Measurements from ENCODE around the gene KIAA1328. TPM values are rescaled to one million over a fixed set of nuclear protein-coding genes. Genes with fewer than 3 reads are reported as not detected.

Gene KIAA1328
- total RNA-seq, 1 donor from 2014 or later: 5.8 TPM

DNA sequence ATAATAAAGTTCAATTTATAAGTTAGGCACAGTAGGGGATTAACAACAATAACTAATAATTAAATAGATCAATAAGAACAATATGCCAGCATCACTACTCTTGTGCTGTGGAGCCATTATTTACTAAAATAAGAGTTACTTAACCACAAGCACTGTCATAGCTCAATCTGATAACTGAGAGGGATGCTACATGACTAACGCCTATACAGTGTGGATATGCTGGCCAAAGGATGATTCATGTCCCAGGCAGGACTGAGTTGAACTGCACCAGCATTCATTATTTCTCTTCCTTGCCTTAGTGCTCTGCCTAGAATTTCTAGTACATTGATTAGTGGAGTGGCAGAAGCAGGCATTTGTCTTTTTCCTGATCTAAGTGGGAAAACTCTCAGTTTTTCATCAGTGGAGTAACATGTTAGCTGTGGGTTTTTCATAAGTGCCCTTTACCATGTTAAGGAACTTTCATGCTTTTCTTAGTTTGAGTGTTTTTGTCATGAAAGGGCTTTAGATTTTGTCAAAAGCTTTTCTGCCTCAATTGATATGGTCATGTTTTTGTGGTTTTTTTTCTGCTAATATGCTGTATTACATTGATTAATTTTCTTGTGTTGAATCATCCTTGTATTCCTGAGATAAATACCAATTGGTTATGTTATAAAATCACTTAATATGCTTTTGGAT is 21.7 kb downstream of the KIAA1328 start:
- no peaks in the 10 kb centered on the region for H3K27me3 ChIP-seq (ENCODE audit: control insufficient read depth, insufficient read depth, low read length)
- H3K36me3 ChIP-seq (ENCODE audit: control insufficient read depth, insufficient read depth, low read length): no peaks in the 10 kb centered on the region
- FAIRE-seq (peak; percentile 75), DNase-seq (ENCODE audit: low read depth) (peak; percentile 93)
- H3K4me3 ChIP-seq (ENCODE audit: low read depth, low read length): no peak overlapping the region
- TF ChIP-seq, protein P1, sequence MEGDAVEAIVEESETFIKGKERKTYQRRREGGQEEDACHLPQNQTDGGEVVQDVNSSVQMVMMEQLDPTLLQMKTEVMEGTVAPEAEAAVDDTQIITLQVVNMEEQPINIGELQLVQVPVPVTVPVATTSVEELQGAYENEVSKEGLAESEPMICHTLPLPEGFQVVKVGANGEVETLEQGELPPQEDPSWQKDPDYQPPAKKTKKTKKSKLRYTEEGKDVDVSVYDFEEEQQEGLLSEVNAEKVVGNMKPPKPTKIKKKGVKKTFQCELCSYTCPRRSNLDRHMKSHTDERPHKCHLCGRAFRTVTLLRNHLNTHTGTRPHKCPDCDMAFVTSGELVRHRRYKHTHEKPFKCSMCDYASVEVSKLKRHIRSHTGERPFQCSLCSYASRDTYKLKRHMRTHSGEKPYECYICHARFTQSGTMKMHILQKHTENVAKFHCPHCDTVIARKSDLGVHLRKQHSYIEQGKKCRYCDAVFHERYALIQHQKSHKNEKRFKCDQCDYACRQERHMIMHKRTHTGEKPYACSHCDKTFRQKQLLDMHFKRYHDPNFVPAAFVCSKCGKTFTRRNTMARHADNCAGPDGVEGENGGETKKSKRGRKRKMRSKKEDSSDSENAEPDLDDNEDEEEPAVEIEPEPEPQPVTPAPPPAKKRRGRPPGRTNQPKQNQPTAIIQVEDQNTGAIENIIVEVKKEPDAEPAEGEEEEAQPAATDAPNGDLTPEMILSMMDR (IDR thresholded peaks at IDR 0.05; ENCODE audit: insufficient read depth, low read length, severe bottlenecking): no peak

DNA sequence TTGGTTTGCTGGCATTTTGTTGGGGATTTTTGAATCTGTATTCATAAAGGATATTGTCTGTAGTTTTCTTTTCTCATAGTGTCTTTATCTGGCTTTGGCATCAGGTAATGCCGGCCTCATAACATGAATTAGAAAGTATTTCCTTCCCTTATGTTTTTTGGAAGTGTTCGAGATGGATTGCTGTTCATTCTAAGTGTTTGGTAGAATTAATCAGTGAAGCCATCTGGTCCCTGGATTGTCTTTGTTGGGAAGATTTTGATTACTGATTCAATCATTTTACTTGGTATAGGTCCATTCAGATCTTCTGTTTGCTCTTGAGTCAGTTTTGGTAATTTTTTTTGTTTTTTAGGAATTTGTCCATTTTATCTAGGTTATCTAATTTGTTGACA is 22.3 kb downstream of the KIAA1328 start:
- FAIRE-seq (no peak), DNase-seq (ENCODE audit: low read depth) (no peak)
- Histone ChIP-seq H3K36me3 (ENCODE audit: control insufficient read depth, insufficient read depth, low read length) (no peaks in the 10 kb centered on the region), H3K4me3 (ENCODE audit: low read depth, low read length) (no peak overlapping the region), H3K27me3 (ENCODE audit: control insufficient read depth, insufficient read depth, low read length) (no peaks in the 10 kb centered on the region)
- TF ChIP-seq, protein P1 (IDR thresholded peaks at IDR 0.05; ENCODE audit: insufficient read depth, low read length, severe bottlenecking): no peak

DNA sequence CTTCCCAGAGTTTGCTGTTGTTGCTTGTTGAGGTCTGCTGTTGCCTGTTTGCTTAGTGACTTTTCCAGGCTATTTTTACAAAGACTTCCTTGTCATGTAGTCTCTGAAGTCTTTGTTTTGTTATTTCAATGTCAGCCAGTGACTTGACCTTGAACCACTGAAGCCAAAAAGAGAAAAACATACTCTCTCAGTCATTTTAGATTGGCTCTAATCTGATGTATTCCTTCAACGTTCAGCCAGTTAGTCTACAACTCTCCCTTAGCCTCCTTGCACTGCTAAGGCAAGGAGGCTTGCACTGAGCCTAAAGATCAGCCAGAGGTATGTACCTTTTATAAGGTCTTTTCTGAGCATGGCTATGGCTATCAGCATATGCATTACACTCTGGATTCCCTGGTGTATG is 27.9 kb downstream of the KIAA1328 start:
- Histone ChIP-seq H3K4me3 (ENCODE audit: low read depth, low read length) (no peak overlapping the region), H3K27me3 (ENCODE audit: control insufficient read depth, insufficient read depth, low read length) (no peaks in the 10 kb centered on the region), H3K36me3 (ENCODE audit: control insufficient read depth, insufficient read depth, low read length) (no peaks in the 10 kb centered on the region)
- DNase-seq (ENCODE audit: low read depth): no peak
- FAIRE-seq: peak; percentile 28
- TF ChIP-seq, protein P1 (IDR thresholded peaks at IDR 0.05; ENCODE audit: insufficient read depth, low read length, severe bottlenecking): no peak

DNA sequence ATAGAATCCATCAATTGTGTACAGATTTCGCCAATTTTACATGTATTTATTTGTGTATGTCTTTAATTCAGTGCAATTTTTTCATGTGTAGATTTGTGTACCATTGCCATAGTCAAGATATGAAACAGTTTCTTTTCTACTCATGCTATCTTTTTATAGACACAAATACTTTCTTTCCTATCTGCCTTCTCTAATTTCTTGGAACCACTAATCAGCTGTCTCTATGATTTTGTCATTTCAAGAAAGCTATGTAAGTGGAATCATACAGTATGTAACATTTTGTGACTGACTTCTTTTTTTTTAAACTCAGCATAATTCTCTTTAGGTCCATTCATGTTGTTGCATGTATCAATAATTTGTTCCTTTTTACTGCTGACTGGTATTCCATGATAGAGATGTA is 33.3 kb downstream of the KIAA1328 start:
- H3K36me3 ChIP-seq (ENCODE audit: control insufficient read depth, insufficient read depth, low read length): no peaks in the 10 kb centered on the region
- FAIRE-seq: no peak
- TF ChIP-seq, protein P1 (IDR thresholded peaks at IDR 0.05; ENCODE audit: insufficient read depth, low read length, severe bottlenecking): no peak
- H3K27me3 ChIP-seq (ENCODE audit: control insufficient read depth, insufficient read depth, low read length): no peaks in the 10 kb centered on the region
- no peak for DNase-seq (ENCODE audit: low read depth)
- H3K4me3 ChIP-seq (ENCODE audit: low read depth, low read length): no peak overlapping the region

DNA sequence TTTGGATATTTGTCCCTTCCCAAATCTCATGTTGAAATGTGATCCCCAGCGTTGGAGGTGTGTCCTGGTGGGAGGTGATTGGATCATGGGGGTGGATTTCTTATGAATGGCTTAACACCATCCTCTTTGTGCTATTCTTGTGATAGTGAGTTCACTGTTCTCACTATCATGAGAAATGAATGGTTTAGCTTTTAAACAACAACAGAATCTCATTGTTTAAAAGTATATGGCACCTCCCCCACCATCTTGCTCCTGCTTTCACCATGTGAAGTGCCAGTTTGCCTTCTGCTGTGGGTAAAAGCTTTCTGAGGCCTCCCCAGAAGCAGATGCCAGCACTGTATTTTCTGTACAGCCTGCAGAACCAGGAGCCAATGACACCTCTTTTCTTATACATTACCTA is 38.1 kb downstream of the KIAA1328 start:
- no peak for DNase-seq (ENCODE audit: low read depth)
- TF ChIP-seq, protein P1 (IDR thresholded peaks at IDR 0.05; ENCODE audit: insufficient read depth, low read length, severe bottlenecking): no peak
- peak; percentile 13 for FAIRE-seq
- Histone ChIP-seq H3K4me3 (ENCODE audit: low read depth, low read length) (no peak overlapping the region), H3K36me3 (ENCODE audit: control insufficient read depth, insufficient read depth, low read length) (no peaks in the 10 kb centered on the region), H3K27me3 (ENCODE audit: control insufficient read depth, insufficient read depth, low read length) (no peaks in the 10 kb centered on the region)

DNA sequence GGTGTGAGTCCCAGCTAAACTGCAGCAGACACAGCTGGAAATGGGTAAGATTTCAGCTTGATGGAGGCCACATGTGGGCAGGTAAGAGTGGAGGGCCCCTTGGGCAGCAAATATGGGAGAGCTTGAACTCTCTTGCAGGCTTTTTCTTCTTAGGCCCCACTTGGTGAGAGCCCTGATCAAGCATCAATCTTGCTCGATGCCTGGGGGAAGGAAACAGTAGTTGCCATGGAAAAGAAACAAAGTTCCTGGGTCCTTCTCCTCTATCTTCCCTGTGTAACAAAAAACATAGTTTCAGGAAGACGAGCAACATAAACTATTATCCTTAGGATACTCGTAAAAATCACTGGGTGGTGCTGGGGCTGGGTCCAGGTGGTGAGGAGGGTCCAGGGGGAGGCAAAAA is 42.9 kb downstream of the KIAA1328 start:
- TF ChIP-seq, protein P1 (IDR thresholded peaks at IDR 0.05; ENCODE audit: insufficient read depth, low read length, severe bottlenecking): no peak
- FAIRE-seq (no peak), DNase-seq (ENCODE audit: low read depth) (no peak)
- Histone ChIP-seq H3K27me3 (ENCODE audit: control insufficient read depth, insufficient read depth, low read length) (no peaks in the 10 kb centered on the region), H3K36me3 (ENCODE audit: control insufficient read depth, insufficient read depth, low read length) (no peaks in the 10 kb centered on the region), H3K4me3 (ENCODE audit: low read depth, low read length) (no peak overlapping the region)
